ENCODE data around the gene ELAPOR2.

DNA sequence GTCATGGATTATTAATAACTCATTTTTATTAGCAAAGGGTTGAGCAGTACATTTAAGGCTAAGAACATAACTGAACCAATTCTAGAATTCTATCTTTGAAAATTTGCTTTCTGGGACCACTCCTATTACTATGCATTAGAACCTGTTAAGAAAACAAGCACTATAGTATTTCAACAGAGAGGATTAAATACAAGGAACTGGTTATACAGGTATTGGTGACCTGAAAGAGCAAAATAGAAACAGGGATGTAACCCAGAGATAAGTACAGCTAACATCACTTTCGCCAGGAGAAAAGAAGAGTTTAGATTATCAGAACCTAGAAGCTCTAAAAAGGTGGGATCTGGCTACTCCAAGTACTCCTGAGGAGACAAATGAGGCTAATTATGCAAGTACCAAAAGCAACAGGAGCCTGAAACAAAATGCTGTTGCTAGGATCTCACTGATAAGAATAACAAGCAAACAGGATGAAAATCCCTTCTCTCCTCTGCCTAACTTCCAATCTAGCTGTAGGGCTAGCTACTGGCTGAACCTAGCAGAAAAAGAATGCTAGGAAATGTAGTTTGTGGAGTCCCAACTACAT, 32.1 kb upstream of the ELAPOR2 start:
- TF ChIP-seq, protein P1, sequence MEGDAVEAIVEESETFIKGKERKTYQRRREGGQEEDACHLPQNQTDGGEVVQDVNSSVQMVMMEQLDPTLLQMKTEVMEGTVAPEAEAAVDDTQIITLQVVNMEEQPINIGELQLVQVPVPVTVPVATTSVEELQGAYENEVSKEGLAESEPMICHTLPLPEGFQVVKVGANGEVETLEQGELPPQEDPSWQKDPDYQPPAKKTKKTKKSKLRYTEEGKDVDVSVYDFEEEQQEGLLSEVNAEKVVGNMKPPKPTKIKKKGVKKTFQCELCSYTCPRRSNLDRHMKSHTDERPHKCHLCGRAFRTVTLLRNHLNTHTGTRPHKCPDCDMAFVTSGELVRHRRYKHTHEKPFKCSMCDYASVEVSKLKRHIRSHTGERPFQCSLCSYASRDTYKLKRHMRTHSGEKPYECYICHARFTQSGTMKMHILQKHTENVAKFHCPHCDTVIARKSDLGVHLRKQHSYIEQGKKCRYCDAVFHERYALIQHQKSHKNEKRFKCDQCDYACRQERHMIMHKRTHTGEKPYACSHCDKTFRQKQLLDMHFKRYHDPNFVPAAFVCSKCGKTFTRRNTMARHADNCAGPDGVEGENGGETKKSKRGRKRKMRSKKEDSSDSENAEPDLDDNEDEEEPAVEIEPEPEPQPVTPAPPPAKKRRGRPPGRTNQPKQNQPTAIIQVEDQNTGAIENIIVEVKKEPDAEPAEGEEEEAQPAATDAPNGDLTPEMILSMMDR (IDR thresholded peaks at IDR 0.05) = no peak
- no peak for TF ChIP-seq EZH2 (IDR thresholded peaks at IDR 0.05; ENCODE audit: borderline replicate concordance, insufficient read depth, low read depth, low read length, poor library complexity, severe bottlenecking)
